Testis (tissue), 2 donors: ENCODE measurements around the gene EXOSC9.

Experiments used
- POLR2A ChIP-seq: fragments of 450-650 bp; IDR thresholded peaks from one replicate; pipeline ENCODE4 v1.6.1; 2017; ENCODE audit warnings: antibody characterized with exemption, mild to moderate bottlenecking, moderate library complexity
- TF ChIP-seq, protein P1 (sequence below), 3 experiments: fragments of 450-650 bp in 2 of 3; fragments of 200-600 bp in 1 of 3; sonication (generic) in 1 of 3; IDR thresholded peaks; one replicate each; pipeline ENCODE4 v1.5.1; 2016 to 2019; ENCODE audit warnings: antibody characterized with exemption in 3 of 3, mild to moderate bottlenecking in 2 of 3, moderate library complexity in 1 of 3

DNA sequence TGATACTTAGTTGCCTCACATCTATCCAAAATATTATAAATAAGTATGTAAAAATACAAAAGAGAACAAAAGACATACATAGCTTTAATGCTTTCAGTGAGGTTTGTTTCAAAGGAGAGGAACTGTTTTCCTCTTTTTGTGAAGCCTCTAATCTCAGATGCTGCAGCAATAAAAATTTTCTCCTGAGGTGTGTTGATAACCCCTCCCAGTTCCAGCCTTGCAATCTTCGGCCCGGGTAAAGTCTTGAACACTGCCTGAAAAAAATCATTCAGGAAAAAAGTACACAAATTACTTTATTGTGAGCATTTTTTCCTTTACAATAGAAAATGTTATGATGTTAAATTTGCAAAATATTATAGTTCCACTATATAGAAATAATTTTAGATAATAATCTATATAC lies 60.3 kb downstream of the EXOSC9 start:
- no peak for TF ChIP-seq POLR2A
- TF ChIP-seq, protein P1, sequence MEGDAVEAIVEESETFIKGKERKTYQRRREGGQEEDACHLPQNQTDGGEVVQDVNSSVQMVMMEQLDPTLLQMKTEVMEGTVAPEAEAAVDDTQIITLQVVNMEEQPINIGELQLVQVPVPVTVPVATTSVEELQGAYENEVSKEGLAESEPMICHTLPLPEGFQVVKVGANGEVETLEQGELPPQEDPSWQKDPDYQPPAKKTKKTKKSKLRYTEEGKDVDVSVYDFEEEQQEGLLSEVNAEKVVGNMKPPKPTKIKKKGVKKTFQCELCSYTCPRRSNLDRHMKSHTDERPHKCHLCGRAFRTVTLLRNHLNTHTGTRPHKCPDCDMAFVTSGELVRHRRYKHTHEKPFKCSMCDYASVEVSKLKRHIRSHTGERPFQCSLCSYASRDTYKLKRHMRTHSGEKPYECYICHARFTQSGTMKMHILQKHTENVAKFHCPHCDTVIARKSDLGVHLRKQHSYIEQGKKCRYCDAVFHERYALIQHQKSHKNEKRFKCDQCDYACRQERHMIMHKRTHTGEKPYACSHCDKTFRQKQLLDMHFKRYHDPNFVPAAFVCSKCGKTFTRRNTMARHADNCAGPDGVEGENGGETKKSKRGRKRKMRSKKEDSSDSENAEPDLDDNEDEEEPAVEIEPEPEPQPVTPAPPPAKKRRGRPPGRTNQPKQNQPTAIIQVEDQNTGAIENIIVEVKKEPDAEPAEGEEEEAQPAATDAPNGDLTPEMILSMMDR (IDR thresholded peaks at IDR 0.05) = no peak
